Adipose tissue (tissue), 3 donors: ENCODE measurements around the gene RCL1. TPM values are rescaled to one million over a fixed set of nuclear protein-coding genes. Genes with fewer than 3 reads are reported as not detected.

Source experiments
- H3K27ac ChIP-seq: one replicate; pipeline ENCODE4 v1.5.1; 2013; ENCODE audit warnings: low read depth, low read length
- WGBS, 3 donors: extraction: QIAGEN DNeasy Blood & Tissue Kit; methylation state at CpG; one replicate each; pipeline ENCODE4 v1.1.7; 2013; 5-methylcytosine and 5-hydroxymethylcytosine counted together
- polyA plus RNA-seq, 3 donors: library from polyadenylated mRNA; stranded (reverse); fragments of 200-250 nt; gene quantifications; one replicate each; pipeline ENCODE4 v1.2.3, GENCODE V29; 2013
- donor health status: healthy with polysubstance abuse.
- donor health status: Bipolar disorder and iron deficiency.
- donor health status: healthy.

RCL1 gene
- polyA plus RNA-seq, 3 donors, result 29.8 to 37.6 (median 36.5) TPM

- 94 to 95% (median 94%) methylated on average over 6 of the region's 6 CpGs for WGBS, 3 donors
These were observed 8.4 kb downstream of the RCL1 start for GRCh38 chr9:4801156-4801555.

GRCh38 chr9:4803670-4804530 is 11.2 kb downstream of the RCL1 start:
- H3K27ac ChIP-seq, result no peak overlapping the region

More at GRCh38 chr9:4801156-4801555, 8.4 kb downstream of the RCL1 start:
- no peak overlapping the region for H3K27ac ChIP-seq

GRCh38 chr9:4804531-4805016 is 11.8 kb downstream of the RCL1 start:
- 97 to 98% (median 97%) methylated on average over 28 of the region's 28 CpGs for WGBS, 3 donors
- H3K27ac ChIP-seq, result no peak overlapping the region

More at GRCh38 chr9:4803670-4804530, 11.2 kb downstream of the RCL1 start:
- whole genome bisulfite sequencing, 3 donors, result 91 to 97% (median 93%) methylated on average over 27 of the region's 27 CpGs

GRCh38 chr9:4805191-4805918 is 12.6 kb downstream of the RCL1 start:
- 83 to 90% (median 89%) methylated on average over 3 of the region's 3 CpGs for WGBS, 3 donors
- H3K27ac ChIP-seq, result no peak overlapping the region

GRCh38 chr9:4810565-4810964 is 17.8 kb downstream of the RCL1 start:
- H3K27ac ChIP-seq, result no peak overlapping the region
- WGBS, 3 donors, result 86 to 88% (median 88%) methylated on average over 1 of the region's 1 CpG

GRCh38 chr9:4811824-4812223 is 19.1 kb downstream of the RCL1 start:
- no peak overlapping the region for H3K27ac ChIP-seq

GRCh38 chr9:4812858-4813257 is 20.1 kb downstream of the RCL1 start:
- 25 to 75% (median 38%) methylated on average over 2 of the region's 2 CpGs for WGBS, 3 donors
- H3K27ac ChIP-seq, result no peak overlapping the region

- no peak overlapping the region for H3K27ac ChIP-seq
These were observed 22.2 kb downstream of the RCL1 start for GRCh38 chr9:4814913-4815312.

GRCh38 chr9:4815381-4815956 is 22.7 kb downstream of the RCL1 start:
- WGBS, 3 donors, result 74 to 90% (median 79%) methylated on average over 7 of the region's 7 CpGs

GRCh38 chr9:4820168-4820567 is 27.4 kb downstream of the RCL1 start:
- H3K27ac ChIP-seq, result no peak overlapping the region
- WGBS, 3 donors, result 74 to 77% (median 76%) methylated on average over 6 of the region's 6 CpGs

More at GRCh38 chr9:4815381-4815956, 22.7 kb downstream of the RCL1 start:
- H3K27ac ChIP-seq, result no peak overlapping the region

- 69 to 85% (median 85%) methylated on average over 2 of the region's 2 CpGs for WGBS, 3 donors
- no peak overlapping the region for H3K27ac ChIP-seq
These were observed 28.4 kb downstream of the RCL1 start for GRCh38 chr9:4821133-4821532.

- no peak overlapping the region for H3K27ac ChIP-seq
These were observed 29.3 kb downstream of the RCL1 start for GRCh38 chr9:4822057-4822456.

- 94 to 99% (median 97%) methylated on average over 7 of the region's 7 CpGs for WGBS, 3 donors
- H3K27ac ChIP-seq, result no peak overlapping the region
These were observed 33.8 kb downstream of the RCL1 start for GRCh38 chr9:4826417-4827166.

GRCh38 chr9:4827224-4827623 is 34.5 kb downstream of the RCL1 start:
- WGBS, 3 donors, result 89 to 97% (median 89%) methylated on average over 2 of the region's 2 CpGs
- H3K27ac ChIP-seq, result no peak overlapping the region

- 58 to 89% (median 82%) methylated on average over 2 of the region's 2 CpGs for WGBS, 3 donors
- no peak overlapping the region for H3K27ac ChIP-seq
These were observed 36.0 kb downstream of the RCL1 start for GRCh38 chr9:4828761-4829160.

- WGBS, 3 donors, result 68 to 77% (median 74%) methylated on average over 1 of the region's 1 CpG
- H3K27ac ChIP-seq, result no peak overlapping the region
These were observed 37.2 kb downstream of the RCL1 start for GRCh38 chr9:4829969-4830368.

- no peak overlapping the region for H3K27ac ChIP-seq
- WGBS, 3 donors, result 78 to 88% (median 78%) methylated on average over 5 of the region's 5 CpGs
These were observed 38.0 kb downstream of the RCL1 start for GRCh38 chr9:4830699-4831098.

- WGBS, 3 donors, result 90 to 94% (median 91%) methylated on average over 5 of the region's 5 CpGs
- no peak overlapping the region for H3K27ac ChIP-seq
These were observed 38.4 kb downstream of the RCL1 start for GRCh38 chr9:4831119-4831518.

GRCh38 chr9:4831944-4832343 is 39.2 kb downstream of the RCL1 start:
- 71 to 82% (median 78%) methylated on average over 3 of the region's 3 CpGs for WGBS, 3 donors
- no peak overlapping the region for H3K27ac ChIP-seq
